Subcutaneous adipose tissue (tissue), 4 donors: Measurements from ENCODE around the gene ZCCHC8. TPM values are rescaled to one million over a fixed set of nuclear protein-coding genes. Genes with fewer than 3 reads are reported as not detected.

Experiments
- CTCF ChIP-seq: fragments of 450-650 bp; IDR thresholded peaks from one replicate; pipeline ENCODE4 v1.5.1; 2016; ENCODE audit warnings: low read depth, mild to moderate bottlenecking, control low read depth, antibody characterized with exemption, moderate library complexity
- total RNA-seq, 4 donors: library from RNA; depleted of rRNA; stranded (reverse); fragments of >200 nt; gene quantifications; one replicate each; pipeline ENCODE4 v1.1.0, GENCODE V29; 2016

The ZCCHC8 gene
- total RNA-seq, 4 donors from 2014 or later: 24.4 to 33.4 (median 28.9) TPM

- no peak for TF ChIP-seq CTCF
Observed at GRCh38 chr12:122528992-122529391, 28.3 kb upstream of the ZCCHC8 start.

DNA sequence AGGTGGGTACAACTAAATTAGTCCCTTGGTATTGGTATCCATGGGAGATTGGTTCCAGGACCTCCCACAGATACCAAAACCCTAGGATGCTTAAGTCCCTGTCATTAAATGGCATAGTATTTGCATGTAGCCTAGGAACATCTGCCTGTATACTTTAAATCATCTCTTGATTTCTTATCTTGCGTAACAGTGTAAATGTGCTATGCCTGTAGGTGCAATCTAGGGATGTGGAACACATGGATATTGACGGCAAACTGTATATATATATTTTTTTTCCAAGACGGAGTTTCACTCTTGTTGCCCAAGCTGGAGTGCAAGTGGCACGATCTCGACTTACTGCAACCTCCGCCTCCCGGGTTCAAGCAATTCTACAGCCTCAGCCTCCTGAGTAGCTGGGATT, 27.9 kb upstream of the ZCCHC8 start:
- TF ChIP-seq CTCF: no peak

- TF ChIP-seq CTCF: no peak
Observed at GRCh38 chr12:122527478-122527944, 26.8 kb upstream of the ZCCHC8 start.

- TF ChIP-seq CTCF: no peak
Observed at GRCh38 chr12:122526683-122527477, 26.1 kb upstream of the ZCCHC8 start, which contains the start of the genes KNTC1 and RSRC2. KNTC1 (plus strand) TSS chr12:122527249; CDS start chr12:122530064, 2,815 bp downstream. RSRC2 (minus strand) TSS chr12:122526936; CDS start chr12:122526853, 83 bp downstream.

DNA sequence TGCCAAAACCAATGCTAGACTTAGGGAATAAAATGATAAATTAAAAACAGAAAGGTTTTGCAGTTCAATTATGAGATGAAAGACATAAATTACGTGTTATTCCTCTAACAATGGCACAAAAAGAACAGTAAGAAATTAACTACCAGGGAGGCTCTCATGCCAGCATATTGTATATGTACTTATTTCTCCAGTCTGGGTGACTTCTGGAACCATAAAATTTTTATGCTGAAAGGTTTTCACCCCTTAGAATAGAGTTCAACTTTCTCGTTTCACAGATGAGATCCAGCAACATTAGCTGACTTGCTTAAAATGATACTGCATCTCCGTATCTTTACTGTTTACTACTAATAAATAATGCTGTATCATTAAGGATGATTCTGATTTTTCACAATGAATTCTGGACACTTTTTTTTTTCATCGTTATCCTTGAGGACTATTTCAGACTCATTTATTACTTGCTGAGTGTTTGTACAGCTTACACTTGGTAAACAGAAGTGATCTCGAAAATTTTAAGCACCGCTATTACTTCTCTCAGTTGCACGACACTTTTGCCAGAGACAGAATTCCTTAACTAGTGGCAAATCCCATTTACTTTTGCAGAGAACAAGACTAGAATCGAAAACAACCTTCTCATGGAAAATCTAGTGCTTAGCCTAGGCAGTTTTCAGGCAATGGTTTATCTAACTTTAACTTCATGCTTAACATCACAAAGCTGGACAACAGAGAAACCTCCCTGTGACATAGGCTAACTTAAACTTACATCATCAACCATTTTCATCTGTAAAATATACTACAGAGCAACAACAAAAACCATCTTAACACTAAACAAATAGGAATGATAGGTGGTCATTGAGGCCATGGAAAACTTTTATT, 23.4 kb upstream of the ZCCHC8 start:
- TF ChIP-seq CTCF: no peak

DNA sequence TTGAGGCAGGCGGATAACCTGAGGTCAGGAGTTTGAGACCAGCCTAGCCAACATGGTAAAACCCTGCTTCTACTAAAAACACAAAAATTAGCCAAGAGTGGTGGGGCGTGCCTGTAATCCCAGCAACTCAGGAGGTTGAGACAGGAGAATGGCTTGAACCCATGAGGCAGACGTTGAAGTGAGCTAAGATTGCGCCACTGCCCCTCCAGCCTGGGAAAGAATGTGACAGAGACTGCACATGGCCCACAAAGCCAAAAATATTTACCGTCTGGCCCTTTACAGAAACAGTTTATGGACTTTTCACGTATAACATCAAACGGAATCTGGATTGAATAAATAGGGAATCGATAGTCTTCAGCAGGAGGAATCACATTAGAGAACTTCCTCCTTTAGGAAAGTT, 22.5 kb upstream of the ZCCHC8 start:
- no peak for TF ChIP-seq CTCF

- TF ChIP-seq CTCF: no peak
Observed at GRCh38 chr12:122520676-122521075, 19.9 kb upstream of the ZCCHC8 start.
